ENCODE measurements around the gene GDPD5.

GRCh38 chr11:75475767-75476650 lies 49.7 kb downstream of the GDPD5 start:
- TF ChIP-seq, protein P1, sequence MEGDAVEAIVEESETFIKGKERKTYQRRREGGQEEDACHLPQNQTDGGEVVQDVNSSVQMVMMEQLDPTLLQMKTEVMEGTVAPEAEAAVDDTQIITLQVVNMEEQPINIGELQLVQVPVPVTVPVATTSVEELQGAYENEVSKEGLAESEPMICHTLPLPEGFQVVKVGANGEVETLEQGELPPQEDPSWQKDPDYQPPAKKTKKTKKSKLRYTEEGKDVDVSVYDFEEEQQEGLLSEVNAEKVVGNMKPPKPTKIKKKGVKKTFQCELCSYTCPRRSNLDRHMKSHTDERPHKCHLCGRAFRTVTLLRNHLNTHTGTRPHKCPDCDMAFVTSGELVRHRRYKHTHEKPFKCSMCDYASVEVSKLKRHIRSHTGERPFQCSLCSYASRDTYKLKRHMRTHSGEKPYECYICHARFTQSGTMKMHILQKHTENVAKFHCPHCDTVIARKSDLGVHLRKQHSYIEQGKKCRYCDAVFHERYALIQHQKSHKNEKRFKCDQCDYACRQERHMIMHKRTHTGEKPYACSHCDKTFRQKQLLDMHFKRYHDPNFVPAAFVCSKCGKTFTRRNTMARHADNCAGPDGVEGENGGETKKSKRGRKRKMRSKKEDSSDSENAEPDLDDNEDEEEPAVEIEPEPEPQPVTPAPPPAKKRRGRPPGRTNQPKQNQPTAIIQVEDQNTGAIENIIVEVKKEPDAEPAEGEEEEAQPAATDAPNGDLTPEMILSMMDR (IDR thresholded peaks at IDR 0.05), result no peak
- TF ChIP-seq EZH2 (IDR thresholded peaks at IDR 0.05; ENCODE audit: borderline replicate concordance, insufficient read depth, low read depth, low read length, poor library complexity, severe bottlenecking), result no peak
